Tibial nerve (tissue), 3 donors: ENCODE results near the gene KRTAP12-2.

Experiments used
- POLR2A ChIP-seq, 2 donors: fragments of 450-650 bp; IDR thresholded peaks; one replicate each; pipeline ENCODE4 v1.6.1; 2017; ENCODE audit warnings: antibody characterized with exemption in 2 of 2, mild to moderate bottlenecking in 2 of 2, moderate library complexity in 2 of 2
- TF ChIP-seq, protein P1 (sequence below), 5 experiments: fragments of 200-600 bp in 3 of 5; fragments of 450-650 bp in 2 of 5; sonication (generic) in 3 of 5; IDR thresholded peaks; one replicate each; pipeline ENCODE4 v1.5.1; 2016 to 2019; ENCODE audit warnings: antibody characterized with exemption in 5 of 5, mild to moderate bottlenecking in 3 of 5, moderate library complexity in 2 of 5

DNA sequence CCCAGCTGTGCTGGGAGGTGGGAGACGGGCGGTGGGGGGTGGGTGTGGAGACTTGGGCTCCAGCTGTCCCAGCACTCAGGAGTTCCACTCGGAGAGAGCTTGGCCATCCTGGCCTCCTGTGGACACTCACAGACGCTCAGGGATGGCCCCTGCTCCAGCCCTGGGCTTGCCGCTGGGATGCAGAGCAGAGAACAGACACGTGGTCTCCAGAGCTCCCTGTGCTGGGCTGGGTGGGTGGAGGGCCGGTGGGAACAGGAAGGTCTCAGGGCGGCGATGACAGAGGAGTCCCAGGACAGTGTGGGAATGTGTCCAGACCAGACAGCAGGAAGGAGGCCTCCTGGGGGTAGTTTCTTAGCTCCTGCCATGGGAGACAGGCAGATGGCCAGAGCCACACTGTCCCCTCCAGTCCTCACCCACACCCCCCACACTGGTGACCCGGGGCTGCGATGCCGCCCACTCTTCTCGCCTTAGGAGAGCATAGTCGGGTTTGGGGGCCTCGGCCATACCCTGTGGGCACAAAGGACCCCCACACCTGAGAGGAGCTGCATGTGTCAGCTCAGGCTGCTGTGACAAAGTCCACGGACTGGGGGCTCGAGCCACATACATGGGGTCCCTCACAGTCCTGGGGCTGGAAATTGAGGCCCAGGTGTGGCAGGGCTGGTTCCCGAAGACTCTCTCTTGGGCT, 37.9 kb downstream of the KRTAP12-2 start:
- TF ChIP-seq, protein P1, sequence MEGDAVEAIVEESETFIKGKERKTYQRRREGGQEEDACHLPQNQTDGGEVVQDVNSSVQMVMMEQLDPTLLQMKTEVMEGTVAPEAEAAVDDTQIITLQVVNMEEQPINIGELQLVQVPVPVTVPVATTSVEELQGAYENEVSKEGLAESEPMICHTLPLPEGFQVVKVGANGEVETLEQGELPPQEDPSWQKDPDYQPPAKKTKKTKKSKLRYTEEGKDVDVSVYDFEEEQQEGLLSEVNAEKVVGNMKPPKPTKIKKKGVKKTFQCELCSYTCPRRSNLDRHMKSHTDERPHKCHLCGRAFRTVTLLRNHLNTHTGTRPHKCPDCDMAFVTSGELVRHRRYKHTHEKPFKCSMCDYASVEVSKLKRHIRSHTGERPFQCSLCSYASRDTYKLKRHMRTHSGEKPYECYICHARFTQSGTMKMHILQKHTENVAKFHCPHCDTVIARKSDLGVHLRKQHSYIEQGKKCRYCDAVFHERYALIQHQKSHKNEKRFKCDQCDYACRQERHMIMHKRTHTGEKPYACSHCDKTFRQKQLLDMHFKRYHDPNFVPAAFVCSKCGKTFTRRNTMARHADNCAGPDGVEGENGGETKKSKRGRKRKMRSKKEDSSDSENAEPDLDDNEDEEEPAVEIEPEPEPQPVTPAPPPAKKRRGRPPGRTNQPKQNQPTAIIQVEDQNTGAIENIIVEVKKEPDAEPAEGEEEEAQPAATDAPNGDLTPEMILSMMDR (IDR thresholded peaks at IDR 0.05), result no peak
- no peak for TF ChIP-seq POLR2A (IDR thresholded peaks at IDR 0.05)
